CD4-positive, alpha-beta T cell (primary cell): Measurements from ENCODE around the gene ADAMTSL2. TPM values are rescaled to one million over a fixed set of nuclear protein-coding genes. Genes with fewer than 3 reads are reported as not detected.

Experiments used
- ATAC-seq: fragments of 200-7000 bp; cut with Tn5 transposase; one replicate; pipeline ENCODE4 v1.10.0; 2022; ENCODE audit warnings: mild to moderate bottlenecking; ENCODE audit not compliant: poor library complexity
- CTCF ChIA-PET: fragments of 350-600 bp; sonication (Branson Sonifier 250); formaldehyde crosslinking; loops from one replicate; lab custom pipeline; 2021; ENCODE audit warnings: antibody characterized with exemption, inconsistent platforms; lab: Charles Lee
- POLR2A ChIA-PET: fragments of 350-600 bp; sonication (Branson Sonifier 250); formaldehyde crosslinking; loops from one replicate; lab custom pipeline; 2021; ENCODE audit warnings: antibody characterized with exemption, inconsistent platforms; lab: Charles Lee
- DNase-seq, 14 experiments: peaks; one replicate each; pipeline ENCODE4 v3.0.0-alpha.2; 2013 to 2020; ENCODE audit warnings: mixed read lengths in 2 of 14
- H3K27ac ChIP-seq, 2 donors: one replicate each; pipeline versions ENCODE4 v1.5.1 to v1.7.0; 2013; ENCODE audit warnings: low read length in 2 of 2, low read depth in 1 of 2, mild to moderate bottlenecking in 1 of 2
- H3K27me3 ChIP-seq, 2 experiments: 1 replicate in 1 of 2; 2 replicates in 1 of 2; pipeline versions ENCODE4 v1.6.1 to v1.7.0; 2013; ENCODE audit warnings: low read length in 2 of 2, control low read depth in 1 of 2, mild to moderate bottlenecking in 1 of 2, moderate library complexity in 1 of 2; ENCODE audit not compliant: insufficient read depth in 2 of 2, control insufficient read depth in 1 of 2
- H3K36me3 ChIP-seq: one replicate; pipeline ENCODE4 v1.6.1; 2013; ENCODE audit warnings: low read length, control low read depth; ENCODE audit not compliant: insufficient read depth
- H3K4me1 ChIP-seq: one replicate; pipeline ENCODE4 v1.6.1; 2013; ENCODE audit warnings: low read length, control low read depth; ENCODE audit not compliant: insufficient read depth
- H3K4me3 ChIP-seq: one replicate; pipeline ENCODE4 v1.5.1; 2013; ENCODE audit warnings: mild to moderate bottlenecking, low read length, moderate library complexity
- H3K9me3 ChIP-seq, 2 experiments: 1 replicate in 1 of 2; 2 replicates in 1 of 2; pipeline versions ENCODE4 v1.6.1 to v1.7.0; 2013; ENCODE audit warnings: low read length in 2 of 2, mild to moderate bottlenecking in 2 of 2, control low read depth in 1 of 2, moderate library complexity in 1 of 2; ENCODE audit not compliant: control insufficient read depth in 1 of 2, insufficient read depth in 1 of 2
- H3K27ac Mint-ChIP-seq: one replicate; pipeline ENCODE4 v1.8.0; 2020; ENCODE audit warnings: mixed read lengths
- H3K27me3 Mint-ChIP-seq: one replicate; pipeline ENCODE4 v1.8.0; 2021; ENCODE audit warnings: mixed read lengths
- H3K36me3 Mint-ChIP-seq: one replicate; pipeline ENCODE4 v1.8.0; 2021; ENCODE audit warnings: low read depth, mixed read lengths
- H3K4me1 Mint-ChIP-seq: one replicate; pipeline ENCODE4 v1.8.0; 2021; ENCODE audit warnings: low read depth, mixed read lengths
- H3K4me3 Mint-ChIP-seq: one replicate; pipeline ENCODE4 v1.8.0; 2020; ENCODE audit warnings: mild to moderate bottlenecking, mixed read lengths
- H3K9me3 Mint-ChIP-seq: one replicate; pipeline ENCODE4 v1.8.0; 2020; ENCODE audit warnings: mixed read lengths
- intact Hi-C, 2 experiments: fragments of 100-400 bp; cut with DNase I in 1 of 2; cut with micrococcal nuclease in 1 of 2; formaldehyde crosslinking; loops; one replicate each; pipeline versions ENCODE4 v1.15.1 to v1.9.0; 2023 to 2025; cut with DNase I, micrococcal nuclease
- total RNA-seq, 174 experiments: library from RNA in 2 of 174; stranded (reverse) in 2 of 174; gene quantifications; one replicate each; pipeline ENCODE4 v1.2.3 and lab custom pipeline; 2021 to 2026
- TF ChIP-seq, protein P1 (sequence below): fragments of 200-600 bp; IDR thresholded peaks from one replicate; pipeline ENCODE4 v1.8.0; 2022; ENCODE audit warnings: antibody characterized with exemption, mild to moderate bottlenecking

ADAMTSL2 gene
- total RNA-seq, 2 experiments from 2014 or later: 1.2 to 1.3 TPM

DNA sequence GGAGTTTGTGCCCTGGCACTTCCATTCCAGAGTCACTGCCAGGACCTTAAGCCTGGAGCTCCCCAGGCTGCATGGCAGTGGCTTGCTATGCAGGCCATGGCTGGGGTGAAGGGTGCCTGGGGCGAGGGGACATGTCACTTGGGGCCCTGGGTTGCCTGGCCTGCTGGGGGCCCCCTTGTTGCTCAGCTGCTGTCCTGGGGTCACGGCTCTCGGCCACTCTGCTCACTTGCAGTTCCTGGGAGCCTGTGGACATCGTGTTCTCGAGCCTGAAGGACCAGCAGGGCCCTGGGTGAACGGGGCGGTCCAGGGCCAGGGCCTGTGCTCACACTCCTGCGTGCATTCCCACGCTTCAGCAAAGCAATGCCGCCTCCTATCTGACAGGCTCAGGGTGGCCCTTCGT, 41.1 kb upstream of the ADAMTSL2 start:
- ChIA-PET POLR2A (no interaction called here), CTCF (no interaction called here)
- H3K27ac Mint-ChIP-seq: no peak overlapping the region

GRCh38 chr9:133493845-133494540, 40.5 kb upstream of the ADAMTSL2 start:
- Mint-ChIP-seq H3K4me3 (no peak overlapping the region), H3K4me1 (no peaks in the 10 kb centered on the region), H3K9me3 (no peaks in the 10 kb centered on the region), H3K27ac (no peak overlapping the region), H3K27me3 (peaks cover 7% of the 10 kb centered on the region), H3K36me3 (no peaks in the 10 kb centered on the region)
- CTCF ChIA-PET: no interaction called here
- Histone ChIP-seq H3K36me3 (no peaks in the 10 kb centered on the region), H3K4me3 (no peak overlapping the region), H3K4me1 (no peaks in the 10 kb centered on the region), H3K9me3 (peaks cover 0 to 4% of the 10 kb centered on the region in 2 experiments), H3K27ac (no peak overlapping the region), H3K27me3 (peaks cover 0 to 5% of the 10 kb centered on the region in 2 experiments)
- TF ChIP-seq, protein P1, sequence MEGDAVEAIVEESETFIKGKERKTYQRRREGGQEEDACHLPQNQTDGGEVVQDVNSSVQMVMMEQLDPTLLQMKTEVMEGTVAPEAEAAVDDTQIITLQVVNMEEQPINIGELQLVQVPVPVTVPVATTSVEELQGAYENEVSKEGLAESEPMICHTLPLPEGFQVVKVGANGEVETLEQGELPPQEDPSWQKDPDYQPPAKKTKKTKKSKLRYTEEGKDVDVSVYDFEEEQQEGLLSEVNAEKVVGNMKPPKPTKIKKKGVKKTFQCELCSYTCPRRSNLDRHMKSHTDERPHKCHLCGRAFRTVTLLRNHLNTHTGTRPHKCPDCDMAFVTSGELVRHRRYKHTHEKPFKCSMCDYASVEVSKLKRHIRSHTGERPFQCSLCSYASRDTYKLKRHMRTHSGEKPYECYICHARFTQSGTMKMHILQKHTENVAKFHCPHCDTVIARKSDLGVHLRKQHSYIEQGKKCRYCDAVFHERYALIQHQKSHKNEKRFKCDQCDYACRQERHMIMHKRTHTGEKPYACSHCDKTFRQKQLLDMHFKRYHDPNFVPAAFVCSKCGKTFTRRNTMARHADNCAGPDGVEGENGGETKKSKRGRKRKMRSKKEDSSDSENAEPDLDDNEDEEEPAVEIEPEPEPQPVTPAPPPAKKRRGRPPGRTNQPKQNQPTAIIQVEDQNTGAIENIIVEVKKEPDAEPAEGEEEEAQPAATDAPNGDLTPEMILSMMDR: no peak
- POLR2A ChIA-PET: no interaction called here
- intact Hi-C loops: no loop called here
- DNase-seq: no peak
- ATAC-seq: no peak

More for the DNA sequence above, 41.1 kb upstream of the ADAMTSL2 start:
- Mint-ChIP-seq H3K4me3 (no peak overlapping the region), H3K36me3 (no peaks in the 10 kb centered on the region), H3K27me3 (peaks cover 5% of the 10 kb centered on the region), H3K4me1 (no peaks in the 10 kb centered on the region), H3K9me3 (no peaks in the 10 kb centered on the region)
- no peak for DNase-seq
- TF ChIP-seq, protein P1: no peak
- Histone ChIP-seq H3K4me3 (no peak overlapping the region), H3K9me3 (no peaks in the 10 kb centered on the region), H3K36me3 (no peaks in the 10 kb centered on the region), H3K27ac (no peak overlapping the region), H3K4me1 (no peaks in the 10 kb centered on the region), H3K27me3 (peaks cover 0 to 5% of the 10 kb centered on the region in 2 experiments)
- ATAC-seq: no peak
- intact Hi-C loops: no loop called here

DNA sequence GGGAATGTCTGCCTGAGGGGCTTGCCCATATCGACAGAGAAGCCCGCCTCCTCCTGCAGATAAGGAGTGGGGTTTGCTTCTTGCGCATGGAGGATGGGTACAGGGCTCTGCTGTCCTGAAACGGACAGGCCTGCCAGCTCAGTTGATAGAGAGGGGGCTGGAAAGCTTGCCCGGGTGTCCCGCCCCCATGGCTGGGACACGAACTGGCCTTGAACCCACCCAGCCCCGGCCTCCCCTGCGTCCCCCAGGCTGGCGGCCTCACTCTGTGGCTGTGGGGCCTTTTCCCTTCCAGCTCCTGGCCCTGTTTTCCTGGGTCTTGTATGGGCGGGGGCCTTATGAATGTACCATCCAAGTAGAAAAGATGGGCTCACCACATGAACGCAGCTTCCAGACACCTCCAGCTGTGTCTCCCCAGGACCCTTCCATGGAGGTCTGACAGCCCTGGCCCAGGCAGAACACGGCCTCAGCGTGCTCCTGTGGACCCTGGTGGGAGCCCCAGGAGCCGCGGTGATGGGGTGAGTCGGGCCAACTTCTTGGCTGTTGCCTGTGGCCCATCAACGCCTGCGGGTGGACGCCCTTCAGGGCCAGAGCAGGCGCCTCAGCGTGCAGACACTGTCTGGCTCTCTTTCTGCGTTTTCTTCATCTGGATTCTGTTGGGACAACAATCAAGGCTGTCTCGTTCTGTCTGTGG, 39.7 kb upstream of the ADAMTSL2 start:
- no peaks in the 10 kb centered on the region for H3K36me3 ChIP-seq
- TF ChIP-seq, protein P1: no peak
- ATAC-seq (no peak), DNase-seq (no peak)
- no peak overlapping the region for H3K4me3 ChIP-seq
- peaks cover 7% of the 10 kb centered on the region for H3K27me3 Mint-ChIP-seq
- no peaks in the 10 kb centered on the region for H3K36me3 Mint-ChIP-seq
- no peaks in the 10 kb centered on the region for H3K9me3 Mint-ChIP-seq
- intact Hi-C loops: no loop called here
- H3K27ac Mint-ChIP-seq: no peak overlapping the region
- no peaks in the 10 kb centered on the region for H3K4me1 Mint-ChIP-seq
- no peaks in the 10 kb centered on the region for H3K4me1 ChIP-seq
- H3K9me3 ChIP-seq: peaks cover 0 to 7% of the 10 kb centered on the region in 2 experiments
- ChIA-PET POLR2A (no interaction called here), CTCF (no interaction called here)
- no peak overlapping the region for H3K4me3 Mint-ChIP-seq
- H3K27ac ChIP-seq: no peak overlapping the region
- H3K27me3 ChIP-seq: peaks cover 0 to 5% of the 10 kb centered on the region in 2 experiments
